ENCODE measurements around the gene DNM3.

The DNM3 gene

GRCh38 chr1:172208635-172209034 is 367.3 kb downstream of the DNM3 start:
- in situ Hi-C loops (cut with MboI; ENCODE audit: low sequenced_read_pairs): no loop called here

- in situ Hi-C loops (cut with MboI; ENCODE audit: low sequenced_read_pairs): no loop called here
Observed at GRCh38 chr1:172211221-172211620, 369.9 kb downstream of the DNM3 start.

- in situ Hi-C loops (cut with MboI; ENCODE audit: low sequenced_read_pairs): no loop called here
Observed at GRCh38 chr1:172212124-172212523, 370.8 kb downstream of the DNM3 start.

GRCh38 chr1:172215006-172215405 is 373.7 kb downstream of the DNM3 start:
- in situ Hi-C loops (cut with MboI; ENCODE audit: low sequenced_read_pairs): no loop called here

GRCh38 chr1:172219966-172220365 is 378.7 kb downstream of the DNM3 start:
- in situ Hi-C loops (cut with MboI; ENCODE audit: low sequenced_read_pairs): no loop called here

GRCh38 chr1:172220376-172220775 is 379.1 kb downstream of the DNM3 start:
- in situ Hi-C loops (cut with MboI; ENCODE audit: low sequenced_read_pairs): no loop called here

GRCh38 chr1:172221436-172221835 is 380.1 kb downstream of the DNM3 start:
- in situ Hi-C loops (cut with MboI; ENCODE audit: low sequenced_read_pairs): no loop called here

- in situ Hi-C loops (cut with MboI; ENCODE audit: low sequenced_read_pairs): no loop called here
Observed at GRCh38 chr1:172224871-172225270, 383.6 kb downstream of the DNM3 start.

- in situ Hi-C loops (cut with MboI; ENCODE audit: low sequenced_read_pairs): no loop called here
Observed at GRCh38 chr1:172229942-172230341, 388.6 kb downstream of the DNM3 start.

- in situ Hi-C loops (cut with MboI; ENCODE audit: low sequenced_read_pairs): no loop called here
Observed at GRCh38 chr1:172230526-172230925, 389.2 kb downstream of the DNM3 start.

- in situ Hi-C loops (cut with MboI; ENCODE audit: low sequenced_read_pairs): no loop called here
Observed at GRCh38 chr1:172236958-172237357, 395.7 kb downstream of the DNM3 start.

GRCh38 chr1:172238158-172238557 is 396.9 kb downstream of the DNM3 start:
- in situ Hi-C loops (cut with MboI; ENCODE audit: low sequenced_read_pairs): no loop called here

- in situ Hi-C loops (cut with MboI; ENCODE audit: low sequenced_read_pairs): no loop called here
Observed at GRCh38 chr1:172238965-172239364, 397.7 kb downstream of the DNM3 start.

GRCh38 chr1:172239901-172240300 is 398.6 kb downstream of the DNM3 start:
- in situ Hi-C loops (cut with MboI; ENCODE audit: low sequenced_read_pairs): no loop called here

- in situ Hi-C loops (cut with MboI; ENCODE audit: low sequenced_read_pairs): no loop called here
Observed at GRCh38 chr1:172241540-172241939, 400.2 kb downstream of the DNM3 start.

GRCh38 chr1:172244865-172245264 is 403.6 kb downstream of the DNM3 start:
- in situ Hi-C loops (cut with MboI; ENCODE audit: low sequenced_read_pairs): no loop called here

GRCh38 chr1:172245788-172246187 is 404.5 kb downstream of the DNM3 start:
- in situ Hi-C loops (cut with MboI; ENCODE audit: low sequenced_read_pairs): no loop called here

GRCh38 chr1:172246521-172247390 is 405.5 kb downstream of the DNM3 start:
- in situ Hi-C loops (cut with MboI; ENCODE audit: low sequenced_read_pairs): no loop called here

GRCh38 chr1:172251486-172251885 is 410.2 kb downstream of the DNM3 start:
- in situ Hi-C loops (cut with MboI; ENCODE audit: low sequenced_read_pairs): no loop called here

GRCh38 chr1:172252321-172252720 is 411.0 kb downstream of the DNM3 start:
- in situ Hi-C loops (cut with MboI; ENCODE audit: low sequenced_read_pairs): no loop called here

- in situ Hi-C loops (cut with MboI; ENCODE audit: low sequenced_read_pairs): no loop called here
Observed at GRCh38 chr1:172252958-172253357, 411.7 kb downstream of the DNM3 start.

GRCh38 chr1:172254521-172255222 is 413.4 kb downstream of the DNM3 start:
- in situ Hi-C loops (cut with MboI; ENCODE audit: low sequenced_read_pairs): no loop called here

Measured in HL-60/S4 treated with phorbol 12-myristate 13-acetate at 8.2 ng/mL for 4 days and 3 days (cell line).